Adrenal gland (tissue), 12 donors: Measurements from ENCODE around the gene APOBEC2. TPM values are rescaled to one million over a fixed set of nuclear protein-coding genes. Genes with fewer than 3 reads are reported as not detected.
"Not testable (repeated sequence)": the region's sequence is repeated elsewhere in the genome, so short reads cannot be mapped to it uniquely, and the experiment has no call there.

ENCODE experiments used
- DNase-seq, 7 donors: peaks; one replicate each; pipeline ENCODE4 v3.0.0-alpha.2; 2019 to 2020
- H3K27ac ChIP-seq, 5 donors: fragments of 200-600 bp; sonication (generic) in 4 of 5; 1 replicate in 3 of 5; 2 replicates in 2 of 5; pipeline versions ENCODE4 v1.5.1 to v1.8.0; 2016 to 2020; ENCODE audit warnings: mild to moderate bottlenecking in 1 of 5
- H3K27me3 ChIP-seq: fragments of 200-600 bp; 2 replicates; pipeline ENCODE4 v1.8.0; 2021
- H3K36me3 ChIP-seq, 2 donors: fragments of 200-600 bp; replicated peaks in 1 of 2; 1 replicate in 1 of 2; 2 replicates in 1 of 2; pipeline versions ENCODE4 v1.5.1 to v1.8.0; 2018 to 2022
- H3K4me1 ChIP-seq, 2 donors: fragments of 200-600 bp; replicated peaks in 1 of 2; 1 replicate in 1 of 2; 2 replicates in 1 of 2; pipeline versions ENCODE4 v1.5.1 to v1.8.0; 2018 to 2021
- H3K4me3 ChIP-seq, 4 donors: fragments of 200-600 bp; sonication (generic) in 3 of 4; one replicate each; pipeline ENCODE4 v1.5.1; 2016 to 2018
- H3K9me3 ChIP-seq, 3 donors: fragments of 200-600 bp; sonication (generic) in 1 of 3; replicated peaks in 1 of 3; 1 replicate in 2 of 3; 2 replicates in 1 of 3; pipeline versions ENCODE4 v1.5.1 to v1.8.0; 2016 to 2021
- POLR2A ChIP-seq, 2 donors: fragments of 450-650 bp; IDR thresholded peaks; one replicate each; pipeline ENCODE4 v1.6.1; 2017; ENCODE audit warnings: antibody characterized with exemption in 2 of 2, mild to moderate bottlenecking in 2 of 2, moderate library complexity in 1 of 2
- WGBS, 4 donors: extraction: QIAGEN DNeasy Blood & Tissue Kit in 2 of 4; methylation state at CpG; one replicate each; pipeline versions ENCODE4 v1.1.5 to v1.1.7; 2013 to 2017; 5-methylcytosine and 5-hydroxymethylcytosine counted together
- intact Hi-C, 2 donors: fragments of 100-400 bp; cut with DNase I; formaldehyde crosslinking; loops; one replicate each; pipeline versions ENCODE4 v1.14.1 to v1.15.0; 2022 to 2023
- polyA plus RNA-seq, 3 donors: library from polyadenylated mRNA; stranded (reverse); fragments of 200-250 nt in 2 of 3; fragments of 350-450 nt in 1 of 3; fragmentation: Illumina TruSeq in 1 of 3; extraction: RNeasy Lipid Tissue Mini Kit (QIAGEN cat#74804) in 1 of 3; gene quantifications; one replicate each; pipeline ENCODE4 v1.2.3, GENCODE V29; 2013 to 2014
- total RNA-seq, 9 donors: library from RNA; depleted of rRNA in 4 of 9; stranded (reverse); fragments of >200 nt in 4 of 9; fragments of 120-200 nt in 1 of 9; fragmentation: NEBNext Ultra II Directional in 1 of 9; extraction: Animal tissue kit (Norgen Biotek cat#: 25700) in 1 of 9; gene quantifications; one replicate each; pipeline versions ENCODE4 v1.1.0 to v1.2.4, GENCODE V29; 2013 to 2023
- TF ChIP-seq, protein P1 (sequence below), 6 experiments: fragments of 450-650 bp in 4 of 6; fragments of 200-600 bp in 2 of 6; sonication (generic) in 1 of 6; IDR thresholded peaks; 1 replicate in 5 of 6; 2 replicates in 1 of 6; pipeline versions ENCODE4 v1.5.1 to v1.8.0; 2016 to 2021; ENCODE audit warnings: antibody characterized with exemption in 6 of 6, mild to moderate bottlenecking in 2 of 6, moderate library complexity in 1 of 6
- donor health status: healthy with polysubstance abuse.
- donor health status: Bipolar disorder and iron deficiency.
- donor health status: DM: yes; HTN: yes; CAD: no.
- donor health status: DM: no; HTN: no; CAD: no.
- donor health status: DM: no; HTN: no; CAD: no.
- donor health status: DM: yes; HTN: yes; CAD: no.

The APOBEC2 gene
- total and polyA plus RNA-seq, 12 donors = 0.28 to 3.7 (median 1.0) TPM; not detected in 3

DNA sequence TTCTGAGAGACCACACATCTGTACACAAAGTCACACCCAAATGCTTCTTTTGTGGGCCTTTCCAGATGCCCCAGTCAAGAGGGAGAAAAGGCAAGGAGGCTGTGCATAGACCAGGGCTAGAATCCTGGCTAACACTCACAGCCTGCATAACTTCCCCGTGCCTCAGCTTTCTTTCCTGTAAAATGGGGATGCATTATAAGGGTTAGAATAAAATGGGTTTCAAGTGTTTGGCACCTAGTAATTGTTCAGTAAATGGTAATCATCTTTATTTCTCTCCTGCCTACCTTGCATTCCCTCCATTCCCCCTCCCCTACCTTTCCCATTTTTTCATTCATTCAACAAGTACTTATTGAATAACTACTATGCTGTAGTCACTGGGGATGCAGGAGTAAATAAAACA, 43.3 kb upstream of the APOBEC2 start:
- 80 to 100% (median 95%) methylated on average over 1 of the region's 1 CpG for WGBS, 4 donors
- Histone ChIP-seq H3K36me3 (no peaks in the 10 kb centered on the region), H3K27ac (no peak overlapping the region), H3K4me1 (no peaks in the 10 kb centered on the region), H3K4me3 (no peak overlapping the region), H3K27me3 (no peaks in the 10 kb centered on the region), H3K9me3 (no peaks in the 10 kb centered on the region)
- no peak for TF ChIP-seq POLR2A (IDR thresholded peaks at IDR 0.05)
- intact Hi-C loops = loop anchor here in 1 of 2 donors (5.0 kb wide), 1 partner anchor 58 kb away; no protein-coding TSS in a partner anchor
- DNase-seq = no peak

DNA sequence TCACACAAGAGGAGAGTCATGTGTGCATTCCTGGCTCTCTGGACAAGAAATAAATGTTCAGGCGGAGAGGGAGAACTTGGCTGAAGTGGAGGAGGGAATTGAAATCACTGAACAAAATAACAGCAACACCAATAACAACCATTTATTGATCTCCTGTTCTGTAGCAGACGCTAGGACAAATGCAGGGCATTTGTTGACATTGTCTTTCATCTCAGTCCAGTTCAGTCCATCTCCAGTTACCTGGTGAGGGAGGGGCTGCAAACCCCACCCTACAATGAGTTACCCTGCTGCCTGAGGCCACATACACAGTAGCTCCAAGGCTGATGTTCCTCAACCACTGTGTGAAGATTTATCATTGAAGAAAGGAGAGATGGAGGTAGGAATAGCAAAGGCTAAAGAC, 41.3 kb upstream of the APOBEC2 start:
- intact Hi-C loops = no loop called here
- Histone ChIP-seq H3K9me3 (no peaks in the 10 kb centered on the region), H3K36me3 (no peaks in the 10 kb centered on the region), H3K4me3 (no peak overlapping the region), H3K27me3 (no peaks in the 10 kb centered on the region), H3K27ac (no peak overlapping the region), H3K4me1 (no peaks in the 10 kb centered on the region)
- TF ChIP-seq, protein P1, sequence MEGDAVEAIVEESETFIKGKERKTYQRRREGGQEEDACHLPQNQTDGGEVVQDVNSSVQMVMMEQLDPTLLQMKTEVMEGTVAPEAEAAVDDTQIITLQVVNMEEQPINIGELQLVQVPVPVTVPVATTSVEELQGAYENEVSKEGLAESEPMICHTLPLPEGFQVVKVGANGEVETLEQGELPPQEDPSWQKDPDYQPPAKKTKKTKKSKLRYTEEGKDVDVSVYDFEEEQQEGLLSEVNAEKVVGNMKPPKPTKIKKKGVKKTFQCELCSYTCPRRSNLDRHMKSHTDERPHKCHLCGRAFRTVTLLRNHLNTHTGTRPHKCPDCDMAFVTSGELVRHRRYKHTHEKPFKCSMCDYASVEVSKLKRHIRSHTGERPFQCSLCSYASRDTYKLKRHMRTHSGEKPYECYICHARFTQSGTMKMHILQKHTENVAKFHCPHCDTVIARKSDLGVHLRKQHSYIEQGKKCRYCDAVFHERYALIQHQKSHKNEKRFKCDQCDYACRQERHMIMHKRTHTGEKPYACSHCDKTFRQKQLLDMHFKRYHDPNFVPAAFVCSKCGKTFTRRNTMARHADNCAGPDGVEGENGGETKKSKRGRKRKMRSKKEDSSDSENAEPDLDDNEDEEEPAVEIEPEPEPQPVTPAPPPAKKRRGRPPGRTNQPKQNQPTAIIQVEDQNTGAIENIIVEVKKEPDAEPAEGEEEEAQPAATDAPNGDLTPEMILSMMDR (IDR thresholded peaks at IDR 0.05) = no peak
- no peak for TF ChIP-seq POLR2A (IDR thresholded peaks at IDR 0.05)
- WGBS, 4 donors = 80 to 94% (median 90%) methylated on average over 2 of the region's 2 CpGs
- no peak for DNase-seq

DNA sequence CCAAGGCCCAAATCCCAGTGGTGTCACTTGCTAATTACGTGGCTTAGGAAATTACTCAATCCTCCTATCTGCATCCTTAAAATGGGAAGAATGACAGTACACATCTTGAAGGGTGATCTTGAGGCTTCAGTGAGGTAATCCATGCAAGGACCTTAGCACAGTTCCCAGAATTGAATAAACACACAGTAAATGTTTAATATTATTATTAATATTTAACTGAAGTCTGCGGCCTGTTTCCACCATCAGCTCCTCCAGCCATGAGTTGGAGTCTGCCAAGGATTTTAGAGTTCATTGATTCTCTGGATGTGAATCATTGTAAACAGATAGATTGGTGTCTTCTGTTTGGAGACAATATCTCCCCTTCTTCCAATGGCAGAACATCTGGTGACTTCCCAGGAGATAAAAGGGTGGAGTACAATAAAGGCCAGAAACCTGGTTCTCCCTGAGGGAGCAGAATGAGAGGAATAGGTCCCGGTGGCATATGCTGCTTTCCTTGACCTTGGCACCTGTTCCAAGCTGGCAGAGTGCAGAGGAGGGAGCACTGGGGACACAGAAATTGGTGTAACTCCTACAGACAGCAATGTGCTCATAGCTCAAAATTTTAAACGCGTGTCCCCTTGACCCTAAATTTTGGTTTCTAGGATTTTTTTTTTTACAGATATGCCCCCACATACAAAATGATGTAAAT, 39.4 kb upstream of the APOBEC2 start:
- H3K4me1 ChIP-seq = no peaks in the 10 kb centered on the region
- DNase-seq = no peak
- no peaks in the 10 kb centered on the region for H3K9me3 ChIP-seq
- 81 to 87% (median 84%) methylated on average over 5 of the region's 5 CpGs for WGBS, 4 donors
- no peak overlapping the region for H3K27ac ChIP-seq
- H3K4me3 ChIP-seq = no peak overlapping the region
- H3K36me3 ChIP-seq = no peaks in the 10 kb centered on the region
- intact Hi-C loops = no loop called here
- H3K27me3 ChIP-seq = no peaks in the 10 kb centered on the region
- TF ChIP-seq POLR2A (IDR thresholded peaks at IDR 0.05) = no peak
- TF ChIP-seq, protein P1 (IDR thresholded peaks at IDR 0.05) = no peak

DNA sequence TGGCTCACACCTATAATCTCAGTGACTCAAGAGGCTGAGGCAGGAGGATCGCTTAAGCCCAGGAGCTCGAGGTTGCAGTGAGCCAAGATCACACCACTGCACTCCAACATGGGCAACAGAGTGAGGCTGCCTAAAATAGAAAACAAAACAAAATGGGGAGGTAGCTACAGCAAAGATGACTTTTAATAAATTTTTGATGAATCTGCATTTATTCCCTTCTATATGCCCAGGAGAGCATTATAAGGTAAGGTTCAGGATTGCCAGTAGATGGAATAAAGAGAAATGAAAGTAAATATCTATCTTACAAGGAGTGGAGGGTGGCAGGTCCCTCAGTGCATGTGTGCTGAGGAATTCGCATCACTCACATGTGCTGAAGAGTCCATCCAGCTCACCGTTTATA, 38.2 kb upstream of the APOBEC2 start:
- Histone ChIP-seq H3K36me3 (no peaks in the 10 kb centered on the region), H3K4me1 (no peaks in the 10 kb centered on the region), H3K9me3 (no peaks in the 10 kb centered on the region), H3K4me3 (no peak overlapping the region), H3K27ac (no peak overlapping the region), H3K27me3 (no peaks in the 10 kb centered on the region)
- no peak for DNase-seq
- no peak for TF ChIP-seq POLR2A (IDR thresholded peaks at IDR 0.05)
- TF ChIP-seq, protein P1 (IDR thresholded peaks at IDR 0.05) = no peak
- intact Hi-C loops = loop anchor here in 1 of 2 donors (5.0 kb wide), 1 partner anchor 112 kb away; no protein-coding TSS in a partner anchor
- 84 to 92% (median 89%) methylated on average over 4 of the region's 4 CpGs for WGBS, 4 donors

DNA sequence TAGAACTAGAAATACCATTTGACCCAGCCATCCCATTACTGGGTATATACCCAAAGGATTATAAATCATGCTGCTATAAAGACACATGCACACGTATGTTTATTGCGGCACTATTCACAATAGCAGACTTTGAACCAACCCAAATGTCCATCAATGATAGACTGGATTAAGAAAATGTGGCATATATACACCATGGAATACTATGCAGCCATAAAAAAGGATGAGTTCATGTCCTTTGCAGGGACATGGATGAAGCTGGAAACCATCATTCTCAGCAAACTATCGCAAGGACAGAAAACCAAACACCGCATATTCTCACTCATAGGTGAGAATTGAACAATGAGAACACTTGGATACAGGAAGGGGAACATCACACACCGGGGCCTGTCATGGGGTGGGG, 37.1 kb upstream of the APOBEC2 start:
- not testable (repeated sequence) for H3K4me3 ChIP-seq, H3K4me1 ChIP-seq, H3K9me3 ChIP-seq, DNase-seq, H3K36me3 ChIP-seq, H3K27me3 ChIP-seq, H3K27ac ChIP-seq
- intact Hi-C loops = loop anchor here in 1 of 2 donors (5.0 kb wide), 1 partner anchor 114 kb away; no protein-coding TSS in a partner anchor
- WGBS, 4 donors = 93 to 100% (median 97%) methylated on average over 5 of the region's 5 CpGs
